Coronary artery (tissue), 2 donors: ENCODE measurements around the gene CDH6.
A peak's percentile ranks its signal among the peaks of the same experiment; 100 is the strongest.

Experiments used
- DNase-seq: peaks from one replicate; pipeline ENCODE4 v3.0.0-alpha.2; 2017; ENCODE audit warnings: low spot score
- H3K27ac ChIP-seq, 2 donors: fragments of 200-600 bp; sonication (generic); one replicate each; pipeline ENCODE4 v1.5.1; 2016 to 2019
- H3K4me3 ChIP-seq: fragments of 200-600 bp; sonication (generic); 2 replicates; pipeline ENCODE4 v1.5.1; 2016; ENCODE audit warnings: mild to moderate bottlenecking, moderate library complexity
- CTCF ChIP-seq: fragments of 200-600 bp; sonication (generic); IDR thresholded peaks from one replicate; pipeline ENCODE4 v1.5.1; 2019; ENCODE audit warnings: antibody characterized with exemption

CDH6 gene

GRCh38 chr5:31194892-31195555, 1.5 kb downstream of the CDH6 start:
- no peak for DNase-seq
- TF ChIP-seq CTCF = no peak
- peak overlapping the region; percentile 93 for H3K4me3 ChIP-seq
- H3K27ac ChIP-seq = peak overlapping the region; percentile 53 to 93

GRCh38 chr5:31196309-31196708, 2.8 kb downstream of the CDH6 start:
- Histone ChIP-seq H3K27ac (peak overlapping the region; percentile 46 to 53), H3K4me3 (peak overlapping the region; percentile 93)
- no peak for TF ChIP-seq CTCF
- no peak for DNase-seq

- no peak for TF ChIP-seq CTCF
- Histone ChIP-seq H3K27ac (peak overlapping the region; percentile 3 to 46), H3K4me3 (peak overlapping the region; percentile 52)
- DNase-seq = no peak
Observed at GRCh38 chr5:31197183-31197582, 3.7 kb downstream of the CDH6 start.

- Histone ChIP-seq H3K27ac (no peak overlapping the region), H3K4me3 (no peak overlapping the region)
- no peak for DNase-seq
- no peak for TF ChIP-seq CTCF
Observed at GRCh38 chr5:31204958-31205357, 11.5 kb downstream of the CDH6 start.

- no peak for TF ChIP-seq CTCF
- no peak for DNase-seq
- H3K27ac ChIP-seq = no peak overlapping the region
Observed at GRCh38 chr5:31208043-31208442, 14.6 kb downstream of the CDH6 start.

GRCh38 chr5:31209334-31209733, 15.8 kb downstream of the CDH6 start:
- Histone ChIP-seq H3K27ac (no peak overlapping the region), H3K4me3 (no peak overlapping the region)
- no peak for TF ChIP-seq CTCF
- no peak for DNase-seq

More at GRCh38 chr5:31208043-31208442, 14.6 kb downstream of the CDH6 start:
- no peak overlapping the region for H3K4me3 ChIP-seq

- TF ChIP-seq CTCF = no peak
- peak overlapping the region in 1 of 2 donors; percentile 54 for H3K27ac ChIP-seq
- DNase-seq = no peak
- no peak overlapping the region for H3K4me3 ChIP-seq
Observed at GRCh38 chr5:31211098-31211497, 17.6 kb downstream of the CDH6 start.
